ENCODE measurements around the gene ARX.

Gene ARX

GRCh38 chrX:25015486-25016360 lies at the start of gene ARX:
Gene ARX, minus strand, starts transcription at chrX:25015965. Its CDS starts 228 bp downstream, at chrX:25015737.
- in situ Hi-C loops (cut with HindIII; ENCODE audit: low sequenced_read_pairs) = no loop called here

GRCh38 chrX:25059273-25059672 lies 43.5 kb upstream of the ARX start:
- in situ Hi-C loops (cut with HindIII; ENCODE audit: low sequenced_read_pairs) = no loop called here

GRCh38 chrX:25052798-25053534 lies 37.2 kb upstream of the ARX start:
- in situ Hi-C loops (cut with HindIII; ENCODE audit: low sequenced_read_pairs) = no loop called here

- in situ Hi-C loops (cut with HindIII; ENCODE audit: low sequenced_read_pairs) = no loop called here
Measured at GRCh38 chrX:25049971-25050370, 34.2 kb upstream of the ARX start.

- in situ Hi-C loops (cut with HindIII; ENCODE audit: low sequenced_read_pairs) = no loop called here
Measured at GRCh38 chrX:25049357-25049756, 33.6 kb upstream of the ARX start.

- in situ Hi-C loops (cut with HindIII; ENCODE audit: low sequenced_read_pairs) = no loop called here
Measured at GRCh38 chrX:25048178-25048577, 32.4 kb upstream of the ARX start.

GRCh38 chrX:25043192-25043591 lies 27.4 kb upstream of the ARX start:
- in situ Hi-C loops (cut with HindIII; ENCODE audit: low sequenced_read_pairs) = no loop called here

- in situ Hi-C loops (cut with HindIII; ENCODE audit: low sequenced_read_pairs) = no loop called here
Measured at GRCh38 chrX:25039036-25039435, 23.3 kb upstream of the ARX start.

- in situ Hi-C loops (cut with HindIII; ENCODE audit: low sequenced_read_pairs) = no loop called here
Measured at GRCh38 chrX:25034889-25035288, 19.1 kb upstream of the ARX start.

- in situ Hi-C loops (cut with HindIII; ENCODE audit: low sequenced_read_pairs) = no loop called here
Measured at GRCh38 chrX:25029288-25029825, 13.6 kb upstream of the ARX start.

- in situ Hi-C loops (cut with HindIII; ENCODE audit: low sequenced_read_pairs) = no loop called here
Measured at GRCh38 chrX:25028726-25029125, 13.0 kb upstream of the ARX start.

GRCh38 chrX:25026576-25026975 lies 10.8 kb upstream of the ARX start:
- in situ Hi-C loops (cut with HindIII; ENCODE audit: low sequenced_read_pairs) = no loop called here

- in situ Hi-C loops (cut with HindIII; ENCODE audit: low sequenced_read_pairs) = no loop called here
Measured at GRCh38 chrX:25025615-25026014, 9.8 kb upstream of the ARX start.

GRCh38 chrX:25023908-25024307 lies 8.1 kb upstream of the ARX start:
- in situ Hi-C loops (cut with HindIII; ENCODE audit: low sequenced_read_pairs) = no loop called here

- in situ Hi-C loops (cut with HindIII; ENCODE audit: low sequenced_read_pairs) = no loop called here
Measured at GRCh38 chrX:25022499-25023325, 6.9 kb upstream of the ARX start.

- in situ Hi-C loops (cut with HindIII; ENCODE audit: low sequenced_read_pairs) = no loop called here
Measured at GRCh38 chrX:25020905-25021449, 5.2 kb upstream of the ARX start.

GRCh38 chrX:25020391-25020904 lies 4.7 kb upstream of the ARX start:
- in situ Hi-C loops (cut with HindIII; ENCODE audit: low sequenced_read_pairs) = no loop called here

GRCh38 chrX:25019707-25020390 lies 4.1 kb upstream of the ARX start:
- in situ Hi-C loops (cut with HindIII; ENCODE audit: low sequenced_read_pairs) = no loop called here

- in situ Hi-C loops (cut with HindIII; ENCODE audit: low sequenced_read_pairs) = no loop called here
Measured at GRCh38 chrX:25018682-25019081, 2.9 kb upstream of the ARX start.
